ENCODE data around the gene LIPN.
"Not testable (repeated sequence)": the region's sequence is repeated elsewhere in the genome, so short reads cannot be mapped to it uniquely, and the experiment has no call there.

The LIPN gene, protein sequence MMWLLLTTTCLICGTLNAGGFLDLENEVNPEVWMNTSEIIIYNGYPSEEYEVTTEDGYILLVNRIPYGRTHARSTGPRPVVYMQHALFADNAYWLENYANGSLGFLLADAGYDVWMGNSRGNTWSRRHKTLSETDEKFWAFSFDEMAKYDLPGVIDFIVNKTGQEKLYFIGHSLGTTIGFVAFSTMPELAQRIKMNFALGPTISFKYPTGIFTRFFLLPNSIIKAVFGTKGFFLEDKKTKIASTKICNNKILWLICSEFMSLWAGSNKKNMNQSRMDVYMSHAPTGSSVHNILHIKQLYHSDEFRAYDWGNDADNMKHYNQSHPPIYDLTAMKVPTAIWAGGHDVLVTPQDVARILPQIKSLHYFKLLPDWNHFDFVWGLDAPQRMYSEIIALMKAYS

DNA sequence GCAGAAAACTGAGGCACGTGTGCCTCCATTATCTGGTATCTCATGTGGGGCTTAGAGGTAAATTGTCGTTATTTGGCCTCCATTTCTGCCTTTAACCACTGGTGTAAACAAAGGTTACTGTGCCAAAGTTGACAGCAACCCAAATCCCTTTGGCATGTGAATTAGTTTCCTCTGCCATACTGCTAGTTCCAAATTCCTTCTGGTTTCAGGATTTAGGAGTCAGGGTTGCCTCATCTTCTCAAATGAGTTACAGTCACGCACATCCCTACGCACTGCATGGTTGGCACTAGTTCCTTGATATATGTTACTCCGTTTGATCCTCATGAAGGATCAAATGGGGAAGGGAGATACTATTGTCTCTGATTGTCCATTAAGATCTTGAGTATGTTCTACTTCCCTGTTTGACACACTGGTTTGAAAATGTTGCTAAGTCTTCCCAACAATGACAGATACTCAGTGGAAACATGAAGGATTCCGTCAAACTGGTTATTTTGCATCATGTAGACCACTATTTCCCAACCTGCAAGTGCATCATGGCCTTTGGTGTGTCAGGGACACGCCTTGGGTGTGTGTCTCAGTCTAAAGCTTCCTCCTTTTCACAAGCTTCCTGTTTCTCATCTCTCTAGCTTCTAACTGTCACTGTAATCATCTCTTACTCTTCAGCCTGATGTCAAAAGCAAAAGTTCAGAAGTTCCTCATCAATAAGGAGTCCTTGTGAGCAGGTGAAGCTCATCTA lies at the start of gene LIPN:
LIPN (plus strand) TSS at position 655 of the 736 bp plus-strand sequence. CDS start 1,386 bp downstream, outside the sequence.
- H3K4me3 ChIP-seq (ENCODE audit: low read depth in 1 of 2, low read length in 2 of 2), result no peak within 1 kb of the TSS
- H3K4me1 ChIP-seq (ENCODE audit: control insufficient read depth in 1 of 2, insufficient read depth in 2 of 2, low read length in 2 of 2), result no peaks in the 10 kb centered on the region
- no peaks in the 10 kb centered on the region for H3K36me3 ChIP-seq (ENCODE audit: control insufficient read depth in 1 of 2, insufficient read depth in 2 of 2, low read length in 2 of 2)
- H3K27ac ChIP-seq (ENCODE audit: low read length), result no peak within 1 kb of the TSS
- no peaks in the 10 kb centered on the region for H3K27me3 ChIP-seq (ENCODE audit: low read depth, low read length)
- H3K9me3 ChIP-seq (ENCODE audit: control insufficient read depth in 1 of 2, low read length in 2 of 2), result no peaks in the 10 kb centered on the region

DNA sequence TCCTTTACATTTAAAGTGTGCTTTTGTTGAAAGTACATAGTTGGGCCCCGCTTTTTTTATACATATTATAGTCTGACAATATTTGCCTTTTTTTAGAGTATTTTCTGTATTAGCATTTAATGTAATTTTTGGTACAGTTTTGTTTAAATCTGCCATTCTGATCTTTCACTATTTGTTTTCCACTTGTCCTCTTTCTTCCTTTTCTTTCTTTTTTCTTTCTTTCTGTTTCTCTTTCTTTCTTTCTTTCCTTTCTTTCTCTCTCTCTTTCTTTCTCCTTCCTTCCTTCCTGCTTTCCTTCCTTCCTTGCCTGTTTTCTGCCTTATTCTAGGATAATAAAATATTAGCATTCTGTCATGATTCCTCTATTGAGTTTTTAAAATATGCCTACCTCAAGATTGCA lies 44.3 kb upstream of the LIPN start:
- no peaks in the 10 kb centered on the region for H3K9me3 ChIP-seq (ENCODE audit: control insufficient read depth in 1 of 2, low read length in 2 of 2)
- no peak overlapping the region for H3K27ac ChIP-seq (ENCODE audit: low read length)
- H3K36me3 ChIP-seq (ENCODE audit: control insufficient read depth in 1 of 2, insufficient read depth in 2 of 2, low read length in 2 of 2), result no peaks in the 10 kb centered on the region
- H3K27me3 ChIP-seq (ENCODE audit: low read depth, low read length), result no peaks in the 10 kb centered on the region
- H3K4me1 ChIP-seq (ENCODE audit: control insufficient read depth in 1 of 2, insufficient read depth in 2 of 2, low read length in 2 of 2), result no peaks in the 10 kb centered on the region
- no peak overlapping the region for H3K4me3 ChIP-seq (ENCODE audit: low read depth in 1 of 2, low read length in 2 of 2)

DNA sequence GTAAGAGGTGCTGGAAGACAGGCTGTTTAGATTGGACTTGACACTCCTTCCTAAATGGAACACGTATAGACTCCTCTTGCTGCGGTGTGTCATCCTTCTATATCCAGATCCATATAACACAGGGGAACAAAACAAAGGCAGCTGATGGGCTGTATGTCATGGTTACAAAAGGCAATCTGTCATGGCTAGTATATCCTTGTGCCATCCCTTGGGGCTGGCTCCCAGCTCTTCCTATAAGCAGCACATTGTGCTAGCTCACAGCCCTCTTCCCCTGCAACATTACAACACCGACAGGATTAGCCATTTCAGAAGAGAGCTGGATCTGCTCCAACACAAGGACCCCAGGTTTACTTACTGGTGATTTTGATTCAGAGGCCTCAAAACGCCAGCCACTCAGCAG lies 38.4 kb upstream of the LIPN start:
- no peaks in the 10 kb centered on the region for H3K4me1 ChIP-seq (ENCODE audit: control insufficient read depth in 1 of 2, insufficient read depth in 2 of 2, low read length in 2 of 2)
- no peaks in the 10 kb centered on the region for H3K36me3 ChIP-seq (ENCODE audit: control insufficient read depth in 1 of 2, insufficient read depth in 2 of 2, low read length in 2 of 2)
- H3K27me3 ChIP-seq (ENCODE audit: low read depth, low read length), result no peaks in the 10 kb centered on the region
- no peak overlapping the region for H3K27ac ChIP-seq (ENCODE audit: low read length)
- H3K4me3 ChIP-seq (ENCODE audit: low read depth in 1 of 2, low read length in 2 of 2), result no peak overlapping the region
- no peaks in the 10 kb centered on the region for H3K9me3 ChIP-seq (ENCODE audit: control insufficient read depth in 1 of 2, low read length in 2 of 2)

DNA sequence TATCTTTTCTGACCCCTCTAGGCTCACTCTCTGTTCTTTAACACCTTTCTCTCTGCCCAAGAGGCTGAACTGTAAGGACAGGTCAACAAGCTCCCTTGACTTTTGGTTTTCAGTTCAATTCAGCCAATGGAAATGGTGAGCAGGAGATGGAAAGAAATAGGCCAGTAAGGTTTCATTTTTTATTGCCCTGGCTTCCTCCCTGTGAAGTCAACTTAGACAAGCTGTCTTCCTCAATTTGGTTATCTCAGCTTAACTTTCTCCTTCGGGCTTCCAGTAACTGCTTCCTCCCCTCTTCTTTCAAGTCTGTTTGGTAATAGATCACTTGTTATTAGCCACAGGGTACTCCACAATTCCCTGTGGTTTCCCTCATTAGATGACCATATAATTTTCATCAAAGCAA lies 34.0 kb upstream of the LIPN start:
- Histone ChIP-seq H3K4me1 (ENCODE audit: control insufficient read depth in 1 of 2, insufficient read depth in 2 of 2, low read length in 2 of 2) (no peaks in the 10 kb centered on the region), H3K36me3 (ENCODE audit: control insufficient read depth in 1 of 2, insufficient read depth in 2 of 2, low read length in 2 of 2) (no peaks in the 10 kb centered on the region), H3K27me3 (ENCODE audit: low read depth, low read length) (peaks cover 3% of the 10 kb centered on the region), H3K9me3 (ENCODE audit: control insufficient read depth in 1 of 2, low read length in 2 of 2) (no peaks in the 10 kb centered on the region), H3K4me3 (ENCODE audit: low read depth in 1 of 2, low read length in 2 of 2) (no peak overlapping the region), H3K27ac (ENCODE audit: low read length) (no peak overlapping the region)

DNA sequence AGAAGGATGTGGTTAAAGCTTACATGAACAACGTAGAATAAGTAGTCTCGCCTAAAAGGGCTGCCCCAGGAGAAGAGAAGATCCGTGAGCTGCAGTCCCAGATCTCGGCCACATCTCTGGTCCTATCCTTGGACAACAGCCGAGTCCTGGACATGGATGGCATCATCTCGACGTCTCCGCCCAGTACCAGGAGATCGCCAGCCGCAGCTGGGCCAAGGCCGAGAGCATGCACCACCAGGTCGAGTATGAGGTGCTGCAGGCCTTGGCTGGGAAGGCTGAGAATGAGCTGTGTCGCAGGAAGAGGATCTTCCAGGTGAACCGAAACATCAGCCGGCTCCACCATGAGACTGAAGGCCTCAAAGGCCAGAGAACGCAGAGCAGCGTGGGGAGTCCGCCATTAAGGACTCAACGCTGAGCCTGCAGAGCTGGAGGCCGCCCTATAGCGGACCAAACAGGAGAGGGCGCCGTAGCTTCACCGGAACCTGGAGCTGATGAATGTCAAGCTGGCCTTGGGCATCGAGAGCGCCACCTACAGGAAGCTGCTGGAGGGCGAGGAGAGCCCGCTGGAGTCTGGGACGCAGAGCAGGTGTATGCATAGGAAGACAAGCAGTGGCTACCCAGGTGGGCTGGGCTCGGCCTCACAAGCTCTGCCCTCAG lies 31.6 kb upstream of the LIPN start:
- Histone ChIP-seq H3K9me3 (ENCODE audit: control insufficient read depth in 1 of 2, low read length in 2 of 2) (no peaks in the 10 kb centered on the region), H3K27me3 (ENCODE audit: low read depth, low read length) (peaks cover 3% of the 10 kb centered on the region), H3K36me3 (ENCODE audit: control insufficient read depth in 1 of 2, insufficient read depth in 2 of 2, low read length in 2 of 2) (no peaks in the 10 kb centered on the region), H3K27ac (ENCODE audit: low read length) (no peak overlapping the region), H3K4me1 (ENCODE audit: control insufficient read depth in 1 of 2, insufficient read depth in 2 of 2, low read length in 2 of 2) (no peaks in the 10 kb centered on the region), H3K4me3 (ENCODE audit: low read depth in 1 of 2, low read length in 2 of 2) (no peak overlapping the region)

DNA sequence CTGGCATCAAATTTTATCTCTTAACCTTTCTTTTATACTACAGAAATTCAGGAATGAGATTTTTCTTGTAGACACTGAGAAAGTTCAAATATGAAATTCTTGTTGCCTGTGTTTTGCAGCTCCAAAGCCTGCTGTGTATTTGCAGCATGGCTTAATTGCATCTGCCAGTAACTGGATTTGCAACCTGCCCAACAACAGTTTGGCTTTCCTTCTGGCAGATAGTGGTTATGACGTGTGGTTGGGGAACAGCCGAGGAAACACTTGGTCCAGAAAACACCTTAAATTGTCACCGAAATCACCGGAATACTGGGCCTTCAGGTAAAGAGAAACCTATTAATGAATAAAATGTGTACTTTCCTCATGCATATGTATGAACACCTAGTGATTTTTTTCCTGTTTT lies 29.0 kb upstream of the LIPN start:
- Histone ChIP-seq H3K9me3 (ENCODE audit: control insufficient read depth in 1 of 2, low read length in 2 of 2) (no peaks in the 10 kb centered on the region), H3K27ac (ENCODE audit: low read length) (no peak overlapping the region), H3K36me3 (ENCODE audit: control insufficient read depth in 1 of 2, insufficient read depth in 2 of 2, low read length in 2 of 2) (no peaks in the 10 kb centered on the region), H3K4me1 (ENCODE audit: control insufficient read depth in 1 of 2, insufficient read depth in 2 of 2, low read length in 2 of 2) (no peaks in the 10 kb centered on the region), H3K27me3 (ENCODE audit: low read depth, low read length) (peaks cover 3% of the 10 kb centered on the region), H3K4me3 (ENCODE audit: low read depth in 1 of 2, low read length in 2 of 2) (no peak overlapping the region)

DNA sequence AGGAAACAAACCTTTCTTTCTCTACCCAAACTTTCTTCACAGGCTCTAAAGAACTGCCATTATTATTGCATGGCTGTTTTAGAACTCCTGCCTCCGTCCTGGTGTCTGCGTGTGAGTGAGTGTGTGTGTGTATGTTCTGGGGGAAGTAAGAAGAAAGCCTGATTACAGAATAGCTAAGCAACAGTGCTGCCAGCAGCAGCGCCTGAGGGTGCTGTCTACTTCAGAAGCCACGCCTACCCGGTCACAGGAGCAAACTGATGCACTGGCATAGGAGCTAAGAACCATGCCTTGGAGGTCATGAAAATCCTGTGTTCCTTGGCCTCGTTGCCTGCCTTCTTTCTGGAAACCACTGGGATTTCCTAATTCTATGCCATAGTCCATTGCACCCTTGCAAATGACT lies 28.5 kb upstream of the LIPN start:
- H3K27me3 ChIP-seq (ENCODE audit: low read depth, low read length), result peaks cover 3% of the 10 kb centered on the region
- no peaks in the 10 kb centered on the region for H3K36me3 ChIP-seq (ENCODE audit: control insufficient read depth in 1 of 2, insufficient read depth in 2 of 2, low read length in 2 of 2)
- H3K9me3 ChIP-seq (ENCODE audit: control insufficient read depth in 1 of 2, low read length in 2 of 2), result no peaks in the 10 kb centered on the region
- H3K4me3 ChIP-seq (ENCODE audit: low read depth in 1 of 2, low read length in 2 of 2), result no peak overlapping the region
- H3K4me1 ChIP-seq (ENCODE audit: control insufficient read depth in 1 of 2, insufficient read depth in 2 of 2, low read length in 2 of 2), result no peaks in the 10 kb centered on the region
- no peak overlapping the region for H3K27ac ChIP-seq (ENCODE audit: low read length)

DNA sequence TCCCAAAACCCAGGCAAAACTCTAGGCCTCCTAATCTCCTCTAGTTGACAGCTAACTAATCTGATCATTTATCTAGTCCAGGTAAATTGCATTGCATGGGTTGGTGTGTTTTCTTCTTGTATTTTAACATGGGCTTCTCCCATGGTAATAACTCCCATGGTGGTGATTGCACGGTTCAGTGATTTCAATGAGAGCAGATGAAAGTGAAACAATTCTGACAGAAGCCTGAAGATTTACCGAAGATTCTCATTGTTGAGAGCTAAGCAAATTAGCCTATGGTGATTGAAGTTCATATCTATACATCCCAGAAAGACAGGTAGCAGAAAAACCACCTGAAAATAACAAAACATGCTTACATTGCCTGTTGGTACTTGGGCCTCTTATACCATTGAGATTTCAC lies 26.6 kb upstream of the LIPN start:
- H3K27ac ChIP-seq (ENCODE audit: low read length), result no peak overlapping the region
- no peaks in the 10 kb centered on the region for H3K9me3 ChIP-seq (ENCODE audit: control insufficient read depth in 1 of 2, low read length in 2 of 2)
- peaks cover 2% of the 10 kb centered on the region for H3K27me3 ChIP-seq (ENCODE audit: low read depth, low read length)
- no peaks in the 10 kb centered on the region for H3K36me3 ChIP-seq (ENCODE audit: control insufficient read depth in 1 of 2, insufficient read depth in 2 of 2, low read length in 2 of 2)
- no peak overlapping the region for H3K4me3 ChIP-seq (ENCODE audit: low read depth in 1 of 2, low read length in 2 of 2)
- no peaks in the 10 kb centered on the region for H3K4me1 ChIP-seq (ENCODE audit: control insufficient read depth in 1 of 2, insufficient read depth in 2 of 2, low read length in 2 of 2)

DNA sequence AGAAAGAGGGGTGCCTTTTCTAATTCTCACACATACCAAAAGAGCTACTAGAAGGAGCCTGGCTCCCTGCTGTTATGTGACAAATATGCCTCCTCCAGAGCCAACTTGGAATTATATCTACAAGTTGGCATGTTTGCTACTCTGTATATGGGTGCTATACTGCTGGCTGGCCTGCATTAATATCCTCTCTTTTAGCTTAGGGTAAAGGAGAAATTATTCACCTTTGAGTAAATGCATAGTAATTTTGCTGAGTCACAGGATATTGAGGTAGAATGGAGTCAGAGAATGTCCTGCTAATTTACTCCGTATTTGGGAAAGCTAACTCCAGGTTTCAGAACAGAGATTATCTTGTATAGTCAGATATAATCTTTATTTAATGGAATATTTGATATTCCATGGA lies 24.2 kb upstream of the LIPN start:
- Histone ChIP-seq H3K27me3 (ENCODE audit: low read depth, low read length) (no peaks in the 10 kb centered on the region), H3K4me3 (ENCODE audit: low read depth in 1 of 2, low read length in 2 of 2) (no peak overlapping the region), H3K27ac (ENCODE audit: low read length) (no peak overlapping the region), H3K4me1 (ENCODE audit: control insufficient read depth in 1 of 2, insufficient read depth in 2 of 2, low read length in 2 of 2) (no peaks in the 10 kb centered on the region), H3K36me3 (ENCODE audit: control insufficient read depth in 1 of 2, insufficient read depth in 2 of 2, low read length in 2 of 2) (no peaks in the 10 kb centered on the region), H3K9me3 (ENCODE audit: control insufficient read depth in 1 of 2, low read length in 2 of 2) (no peaks in the 10 kb centered on the region)

DNA sequence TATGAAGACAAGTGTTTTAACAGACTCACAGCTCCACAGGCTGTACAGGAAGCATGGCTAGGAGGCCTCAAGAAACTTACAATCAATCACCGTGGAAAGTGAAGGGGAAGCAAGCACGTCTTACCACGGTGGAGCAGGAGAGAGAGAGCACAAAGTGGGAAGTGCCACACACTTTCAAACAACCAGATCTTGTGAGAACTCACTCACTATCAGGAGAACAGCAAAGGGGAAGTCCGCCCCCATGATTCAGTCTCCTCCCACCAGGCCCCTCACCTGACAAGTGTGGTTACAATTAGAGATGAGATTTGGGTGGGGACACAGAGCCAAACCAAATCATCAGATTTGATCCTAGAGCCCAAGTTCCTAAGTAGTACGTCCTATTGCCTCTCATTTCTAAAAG lies 17.9 kb upstream of the LIPN start:
- H3K36me3 ChIP-seq (ENCODE audit: control insufficient read depth in 1 of 2, insufficient read depth in 2 of 2, low read length in 2 of 2); H3K4me1 ChIP-seq (ENCODE audit: control insufficient read depth in 1 of 2, insufficient read depth in 2 of 2, low read length in 2 of 2); H3K4me3 ChIP-seq (ENCODE audit: low read depth in 1 of 2, low read length in 2 of 2); H3K27ac ChIP-seq (ENCODE audit: low read length); H3K27me3 ChIP-seq (ENCODE audit: low read depth, low read length); H3K9me3 ChIP-seq (ENCODE audit: control insufficient read depth in 1 of 2, low read length in 2 of 2): not testable (repeated sequence)

DNA sequence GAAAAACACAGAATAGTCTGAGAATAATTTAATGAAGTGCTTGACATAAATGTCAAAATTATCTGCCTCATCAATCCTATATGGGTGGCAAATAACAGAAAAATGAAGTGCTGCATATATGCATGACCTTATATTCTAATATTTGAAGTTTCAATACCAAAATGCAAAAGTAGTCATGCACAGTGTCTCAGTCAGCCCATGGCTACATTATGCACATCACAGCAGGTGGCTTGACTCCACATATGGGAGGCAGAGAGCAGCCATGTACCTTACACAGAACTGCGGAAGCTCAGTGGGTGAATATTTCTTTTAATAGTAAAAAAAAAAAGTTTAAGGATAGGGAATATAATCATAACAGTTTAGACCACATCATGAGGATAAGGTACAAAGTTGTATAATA lies 17.4 kb upstream of the LIPN start:
- Histone ChIP-seq H3K9me3 (ENCODE audit: control insufficient read depth in 1 of 2, low read length in 2 of 2) (peaks cover 0 to 3% of the 10 kb centered on the region in 2 donors), H3K4me3 (ENCODE audit: low read depth in 1 of 2, low read length in 2 of 2) (no peak overlapping the region), H3K27me3 (ENCODE audit: low read depth, low read length) (peaks cover 8% of the 10 kb centered on the region), H3K27ac (ENCODE audit: low read length) (no peak overlapping the region), H3K4me1 (ENCODE audit: control insufficient read depth in 1 of 2, insufficient read depth in 2 of 2, low read length in 2 of 2) (no peaks in the 10 kb centered on the region), H3K36me3 (ENCODE audit: control insufficient read depth in 1 of 2, insufficient read depth in 2 of 2, low read length in 2 of 2) (no peaks in the 10 kb centered on the region)
